ENCODE measurements around the gene SH3BP1.

GRCh38 chr22:37610480-37611129 is 28.9 kb upstream of the SH3BP1 start:
- TF ChIP-seq CTCF (IDR thresholded peaks at IDR 0.05) = no peak
- TF ChIP-seq POLR2A (IDR thresholded peaks at IDR 0.05) = no peak

All from gastroesophageal sphincter (tissue), 3 donors.